Left ventricle myocardium superior (tissue), 1 donor: Measurements from ENCODE around the gene TUBB4B. TPM values are rescaled to one million over a fixed set of nuclear protein-coding genes. Genes with fewer than 3 reads are reported as not detected.
A peak's percentile ranks its signal among the peaks of the same experiment; 100 is the strongest.
"Not testable (repeated sequence)": the region's sequence is repeated elsewhere in the genome, so short reads cannot be mapped to it uniquely, and the experiment has no call there.

Source experiments
- ATAC-seq: fragments of 200-7000 bp; cut with Tn5 transposase; one replicate; pipeline ENCODE4 v1.9.1; 2020; ENCODE audit warnings: mild to moderate bottlenecking, moderate library complexity
- DNase-seq: peaks from one replicate; pipeline ENCODE4 v3.0.0-alpha.2; 2020
- intact Hi-C: fragments of 100-400 bp; cut with micrococcal nuclease; formaldehyde crosslinking; loops from one replicate; pipeline ENCODE4 v1.11.0; 2022
- total RNA-seq: library from RNA; stranded (reverse); fragmentation: NEBNext Ultra II Directional; extraction: Animal tissue kit (Norgen Biotek cat#: 25700); gene quantifications from one replicate; pipeline ENCODE4 v1.2.1, GENCODE V29; 2021
- donor health status: DM: no; HTN: yes; CAD: no; lungs with severe emphysema.

TUBB4B gene
- total RNA-seq, 1 donor from 2014 or later, result 439 TPM

GRCh38 chr9:137262173-137262908, 21.3 kb downstream of the TUBB4B start:
- intact Hi-C loops, ATAC-seq, DNase-seq: not testable (repeated sequence)

DNA sequence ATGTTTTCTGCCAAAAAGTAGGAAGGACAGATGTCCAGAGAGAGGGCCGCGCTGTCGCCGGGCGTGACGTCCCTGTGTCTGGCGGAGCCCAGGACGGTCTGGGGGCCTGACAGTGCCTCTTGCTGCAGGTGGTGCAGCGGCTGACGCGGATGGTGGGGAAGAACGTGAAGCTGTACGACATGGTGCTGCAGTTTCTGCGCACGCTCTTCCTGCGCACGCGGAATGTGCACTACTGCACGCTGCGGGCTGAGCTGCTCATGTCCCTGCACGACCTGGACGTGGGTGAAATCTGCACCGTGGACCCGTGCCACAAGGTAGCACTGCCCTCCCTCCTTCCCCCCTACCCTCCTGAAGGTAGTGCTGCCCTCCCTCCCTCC, 21.8 kb downstream of the TUBB4B start:
- peak; percentile 16 for ATAC-seq
- intact Hi-C loops, result no loop called here
- no peak for DNase-seq

- no peak for ATAC-seq
- DNase-seq, result no peak
- intact Hi-C loops, result no loop called here
These were observed 22.4 kb downstream of the TUBB4B start for GRCh38 chr9:137263506-137263905.

DNA sequence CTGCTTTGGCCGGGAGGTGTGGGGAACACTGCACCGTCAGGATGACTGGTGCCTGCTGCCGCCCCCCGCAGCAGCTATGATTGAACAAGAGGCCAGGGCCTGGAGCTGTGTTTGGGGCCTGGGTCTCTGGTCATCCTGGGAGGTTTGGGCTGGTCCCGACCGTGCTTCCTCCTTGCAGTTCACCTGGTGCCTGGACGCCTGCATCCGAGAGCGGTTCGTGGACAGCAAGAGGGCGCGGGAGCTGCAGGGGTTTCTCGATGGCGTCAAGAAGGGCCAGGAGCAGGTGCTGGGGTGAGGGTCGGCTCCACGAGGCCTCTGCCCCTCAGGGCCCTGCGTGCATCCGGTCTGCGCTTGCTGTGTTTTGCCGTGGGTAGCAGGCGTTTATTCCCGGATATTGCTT, 23.0 kb downstream of the TUBB4B start:
- DNase-seq (no peak), ATAC-seq (no peak)
- intact Hi-C loops, result no loop called here

DNA sequence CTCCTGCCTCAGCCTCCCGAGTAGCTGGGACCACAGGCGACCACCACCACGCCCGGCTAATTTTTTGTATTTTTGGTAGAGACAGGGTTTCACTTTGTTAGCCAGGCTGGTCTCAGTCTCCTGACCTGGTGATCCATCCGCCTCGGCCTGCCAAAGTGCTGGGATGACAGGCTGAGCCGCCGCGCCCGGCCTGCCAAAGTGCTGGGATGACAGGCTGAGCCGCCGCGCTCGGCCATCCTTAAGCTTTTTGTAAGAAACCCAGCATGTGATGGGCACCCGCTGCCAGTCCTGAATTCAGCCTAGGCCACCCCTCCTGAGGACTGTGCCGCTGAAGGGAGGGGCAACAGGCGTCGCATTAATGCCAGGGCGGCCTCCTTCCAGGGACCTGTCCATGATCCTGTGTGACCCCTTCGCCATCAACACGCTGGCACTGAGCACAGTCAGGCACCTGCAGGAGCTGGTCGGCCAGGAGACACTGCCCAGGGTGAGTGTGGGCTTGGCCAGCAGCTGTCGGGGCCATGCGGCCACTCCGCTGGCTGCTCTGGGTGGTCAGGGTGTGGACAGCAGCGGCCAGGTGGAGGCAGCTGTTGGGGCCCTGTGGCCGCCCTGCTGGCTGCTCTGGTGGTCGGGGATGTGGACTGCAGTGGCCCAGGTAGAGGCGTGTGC, 24.5 kb downstream of the TUBB4B start:
- DNase-seq, result no peak
- ATAC-seq, result no peak
- intact Hi-C loops, result no loop called here

DNA sequence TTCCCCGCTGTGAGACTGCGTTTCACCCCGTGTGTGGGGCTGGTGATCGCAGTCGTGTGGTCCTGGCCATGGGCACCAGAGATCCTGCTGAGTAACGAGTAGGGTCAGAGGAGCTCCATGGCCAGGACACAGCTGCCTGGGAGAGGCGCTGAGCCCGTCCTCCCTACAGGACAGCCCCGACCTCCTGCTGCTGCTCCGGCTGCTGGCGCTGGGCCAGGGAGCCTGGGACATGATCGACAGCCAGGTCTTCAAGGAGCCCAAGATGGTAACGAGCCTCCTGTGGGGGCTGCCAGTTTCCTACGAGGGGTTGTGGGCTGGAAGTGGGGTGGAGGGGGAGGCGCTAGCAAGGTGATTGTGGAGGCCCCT, 25.1 kb downstream of the TUBB4B start:
- intact Hi-C loops, result no loop called here
- DNase-seq, result no peak
- no peak for ATAC-seq

DNA sequence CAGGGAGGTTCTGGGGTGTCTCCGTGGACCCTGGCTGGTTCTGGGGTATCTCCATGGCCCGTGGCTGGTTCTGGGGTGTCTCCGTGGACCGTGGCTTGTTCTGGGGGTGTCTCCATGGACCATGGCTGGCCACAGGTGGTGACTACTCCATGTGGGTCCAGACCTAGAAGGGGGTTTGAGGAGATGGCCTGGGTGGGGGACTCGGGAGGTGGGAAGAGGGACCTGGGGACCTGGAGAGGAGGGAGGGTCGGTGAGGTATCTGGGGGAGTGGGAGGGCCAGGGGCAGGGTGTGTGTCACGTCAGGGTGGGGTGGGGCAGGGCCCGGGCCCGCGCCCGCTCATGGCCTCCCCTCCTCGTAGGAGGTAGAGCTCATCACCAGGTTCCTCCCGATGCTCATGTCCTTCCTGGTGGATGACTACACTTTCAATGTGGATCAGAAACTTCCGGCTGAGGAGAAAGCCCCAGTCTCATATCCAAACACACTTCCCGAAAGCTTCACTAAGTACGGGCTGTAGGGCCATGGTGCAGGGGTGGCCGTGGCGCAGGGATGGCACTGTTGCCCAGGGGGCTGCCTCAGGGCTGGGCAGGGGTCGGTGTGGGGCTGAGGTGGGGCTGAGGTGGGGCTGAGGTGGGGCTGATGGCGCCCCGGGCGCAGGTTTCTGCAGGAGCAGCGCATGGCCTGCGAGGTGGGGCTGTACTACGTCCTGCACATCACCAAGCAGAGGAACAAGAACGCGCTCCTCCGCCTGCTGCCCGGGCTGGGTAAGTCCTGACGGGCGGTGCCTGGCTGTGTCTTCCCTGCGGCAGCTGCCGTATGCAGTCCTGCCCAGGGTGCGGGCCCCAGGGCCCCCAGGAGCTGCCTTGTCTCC, 25.7 kb downstream of the TUBB4B start:
- ATAC-seq (no peak), DNase-seq (no peak)
- intact Hi-C loops, result no loop called here

GRCh38 chr9:137267933-137268355, 26.9 kb downstream of the TUBB4B start:
- DNase-seq (no peak), ATAC-seq (no peak)
- intact Hi-C loops, result no loop called here

GRCh38 chr9:137268538-137269201, 27.6 kb downstream of the TUBB4B start:
- peak; percentile 16 for ATAC-seq
- intact Hi-C loops, result no loop called here

GRCh38 chr9:137269231-137269772, 28.2 kb downstream of the TUBB4B start:
- peak; percentile 70 for DNase-seq
- ATAC-seq, result peak; percentile 73

More at GRCh38 chr9:137268538-137269201, 27.6 kb downstream of the TUBB4B start:
- DNase-seq, result no peak

DNA sequence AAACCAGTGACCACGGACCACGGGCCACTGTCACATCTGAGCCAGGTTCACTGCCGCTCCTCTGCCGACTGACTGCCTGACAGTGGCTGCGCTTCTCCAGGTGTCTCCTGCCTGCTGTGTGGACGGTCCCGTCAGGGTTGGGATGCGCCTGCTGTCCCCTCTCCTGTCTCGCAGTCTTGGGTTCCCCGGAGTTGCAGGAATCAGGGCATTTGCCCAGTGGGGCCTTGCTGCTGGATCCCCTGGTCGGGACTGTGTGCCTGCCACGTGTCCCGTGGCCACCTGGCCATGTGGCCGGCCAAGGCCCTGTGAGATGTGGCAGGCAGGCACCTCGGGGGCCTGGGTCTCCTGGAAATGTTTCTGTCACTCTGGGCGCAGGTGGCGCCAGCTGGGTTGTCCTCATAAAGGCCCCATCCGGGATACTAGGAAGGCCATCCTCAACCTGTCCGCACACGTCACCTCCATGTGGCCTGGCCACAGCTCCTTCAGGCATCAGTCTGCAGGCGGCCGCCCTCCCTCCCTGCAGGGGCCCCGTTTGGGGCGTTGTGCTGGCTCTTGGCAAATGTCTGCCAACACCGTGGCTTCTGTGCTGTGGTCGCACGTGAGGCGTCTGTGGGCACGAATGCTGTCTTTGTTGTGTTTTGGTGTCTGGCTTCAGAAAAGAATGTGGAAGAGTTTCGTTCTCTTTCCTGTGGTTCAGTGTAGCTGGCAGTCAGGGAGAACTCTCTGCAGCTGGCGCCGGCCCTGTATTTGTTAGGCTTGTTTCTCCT, 30.0 kb downstream of the TUBB4B start:
- DNase-seq (no peak), ATAC-seq (peak; percentile 4)
- intact Hi-C loops, result no loop called here

More at GRCh38 chr9:137269231-137269772, 28.2 kb downstream of the TUBB4B start:
- intact Hi-C loops, result no loop called here

DNA sequence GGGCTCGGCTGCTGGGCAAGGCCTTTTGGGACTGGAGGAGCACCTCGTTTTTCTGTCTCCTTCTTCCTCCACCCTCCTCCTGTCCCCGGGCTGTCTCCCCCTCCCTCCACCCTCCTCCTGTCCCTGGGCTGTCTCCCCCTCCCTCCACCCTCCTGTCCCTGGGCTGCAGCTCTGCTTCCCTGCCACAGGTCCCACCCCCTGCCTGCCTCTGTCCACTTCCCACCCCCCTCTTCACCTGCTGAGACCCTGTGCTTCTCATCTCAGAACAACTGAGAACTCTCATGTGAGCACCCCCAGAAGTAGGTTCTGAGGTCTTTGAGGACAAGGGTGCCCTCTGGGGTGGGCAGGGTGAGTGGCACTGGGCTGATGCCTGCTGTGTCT, 30.6 kb downstream of the TUBB4B start:
- no peak for ATAC-seq
- DNase-seq, result no peak
- intact Hi-C loops, result no loop called here

DNA sequence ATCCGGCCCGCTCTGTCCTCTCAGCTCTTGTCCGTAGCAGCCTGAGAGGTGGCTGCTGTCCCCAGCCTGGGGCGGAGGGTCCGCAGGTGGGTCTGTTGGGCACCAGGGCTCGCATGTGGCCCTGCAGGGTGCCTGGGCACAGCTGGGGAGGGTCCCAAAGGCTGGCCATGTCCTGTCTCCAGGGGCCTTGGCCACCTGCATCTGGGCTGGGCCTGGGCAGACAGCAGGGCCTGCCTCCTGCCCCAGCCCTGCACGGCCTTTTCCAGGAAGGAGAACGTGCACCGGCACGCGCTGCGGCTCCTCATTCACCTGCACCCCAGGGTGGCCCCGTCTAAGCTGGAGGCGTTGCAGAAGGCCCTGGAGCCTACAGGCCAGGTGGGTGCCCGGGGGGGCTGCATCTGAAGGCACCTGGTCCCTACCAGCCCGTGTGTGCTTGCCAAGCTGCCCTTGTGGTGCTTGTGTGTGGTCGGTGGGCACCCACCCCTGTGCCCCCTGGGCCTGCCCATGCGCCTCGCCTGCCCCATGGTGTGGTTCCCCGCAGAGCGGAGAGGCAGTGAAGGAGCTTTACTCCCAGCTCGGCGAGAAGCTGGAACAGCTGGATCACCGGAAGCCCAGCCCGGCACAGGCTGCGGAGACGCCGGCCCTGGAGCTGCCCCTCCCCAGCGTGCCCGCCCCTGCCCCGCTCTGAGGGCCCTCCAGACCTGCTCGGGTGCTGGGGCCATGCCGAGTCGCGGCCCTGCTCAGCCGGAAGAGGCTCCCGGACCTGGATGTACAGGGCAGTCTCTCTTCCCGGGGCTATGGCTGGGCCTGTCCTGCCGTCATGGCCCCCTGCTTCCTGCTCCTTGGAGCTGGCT, 31.4 kb downstream of the TUBB4B start:
- no peak for DNase-seq
- intact Hi-C loops, result no loop called here
- ATAC-seq, result no peak

DNA sequence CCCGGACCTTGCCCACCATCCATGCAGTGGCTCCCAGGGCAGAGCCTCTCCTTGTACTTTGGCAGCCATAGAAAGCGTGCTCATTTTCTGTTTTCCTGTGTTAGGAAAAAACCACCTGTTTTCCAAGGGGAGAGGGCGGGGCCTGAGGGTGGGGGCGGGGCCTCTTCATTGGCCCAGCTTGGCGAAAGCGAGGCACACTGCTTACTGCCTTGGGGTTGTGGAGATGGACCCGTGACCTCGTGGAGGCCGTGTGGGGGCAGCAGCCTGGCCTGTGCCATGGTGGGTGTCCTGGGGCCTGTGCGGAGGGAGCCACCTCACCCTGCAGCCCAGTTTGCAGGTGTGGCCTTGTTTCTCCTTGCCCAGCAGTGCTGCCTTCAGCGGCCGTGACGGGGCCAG, 32.0 kb downstream of the TUBB4B start:
- DNase-seq (no peak), ATAC-seq (no peak)
- intact Hi-C loops, result no loop called here

DNA sequence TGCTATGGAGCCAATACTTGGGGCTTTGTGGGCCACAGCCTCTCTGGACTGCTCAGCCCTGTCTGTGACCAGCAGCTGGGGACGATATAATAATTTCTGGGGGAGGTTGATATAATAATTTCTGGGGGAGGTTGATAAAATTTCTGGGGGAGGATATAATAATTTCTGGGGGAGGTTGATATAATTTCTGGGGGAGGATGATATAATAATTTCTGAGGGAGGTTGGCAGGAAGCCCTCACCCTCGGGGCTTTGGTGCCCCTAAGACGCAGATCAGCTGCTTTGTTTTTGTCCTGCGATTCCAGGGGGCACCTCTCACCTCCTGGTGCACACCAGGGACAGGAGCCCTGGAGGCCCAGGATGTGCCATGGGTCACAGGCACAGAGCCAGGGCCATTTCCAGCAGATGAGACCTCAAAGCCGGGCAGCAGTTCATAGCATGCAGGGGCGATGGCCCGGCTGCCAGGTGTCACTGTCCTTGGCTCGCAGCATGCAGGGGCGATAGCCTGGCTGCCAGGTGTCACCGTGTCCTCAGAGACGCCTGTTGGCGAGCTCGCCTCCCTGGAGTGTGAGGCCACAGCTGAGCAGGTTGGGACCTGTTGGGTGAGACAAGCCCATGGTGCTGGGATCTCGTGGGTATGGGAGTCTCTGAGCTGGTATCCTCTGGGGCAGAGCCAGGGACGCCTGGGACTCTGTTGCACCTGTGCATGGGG, 32.7 kb downstream of the TUBB4B start:
- intact Hi-C loops, result no loop called here
- peak; percentile 53 for DNase-seq
- no peak for ATAC-seq

- intact Hi-C loops, result no loop called here
- DNase-seq (no peak), ATAC-seq (no peak)
These were observed 34.1 kb downstream of the TUBB4B start for GRCh38 chr9:137275203-137275587.
